Stimulated activated CD4-positive, alpha-beta T cell treated with anti-CD3 and anti-CD28 coated beads, Interleukin-15, amount 100 ng/mL, for 48 hours (primary cell): ENCODE results near the gene RAB5B.
"Not testable (repeated sequence)": the region's sequence is repeated elsewhere in the genome, so short reads cannot be mapped to it uniquely, and the experiment has no call there.

ENCODE experiments used
- DNase-seq, 2 donors: peaks; one replicate each; pipeline ENCODE4 v3.0.0-alpha.2; 2020; ENCODE audit warnings: low read depth in 2 of 2

RAB5B gene

DNA sequence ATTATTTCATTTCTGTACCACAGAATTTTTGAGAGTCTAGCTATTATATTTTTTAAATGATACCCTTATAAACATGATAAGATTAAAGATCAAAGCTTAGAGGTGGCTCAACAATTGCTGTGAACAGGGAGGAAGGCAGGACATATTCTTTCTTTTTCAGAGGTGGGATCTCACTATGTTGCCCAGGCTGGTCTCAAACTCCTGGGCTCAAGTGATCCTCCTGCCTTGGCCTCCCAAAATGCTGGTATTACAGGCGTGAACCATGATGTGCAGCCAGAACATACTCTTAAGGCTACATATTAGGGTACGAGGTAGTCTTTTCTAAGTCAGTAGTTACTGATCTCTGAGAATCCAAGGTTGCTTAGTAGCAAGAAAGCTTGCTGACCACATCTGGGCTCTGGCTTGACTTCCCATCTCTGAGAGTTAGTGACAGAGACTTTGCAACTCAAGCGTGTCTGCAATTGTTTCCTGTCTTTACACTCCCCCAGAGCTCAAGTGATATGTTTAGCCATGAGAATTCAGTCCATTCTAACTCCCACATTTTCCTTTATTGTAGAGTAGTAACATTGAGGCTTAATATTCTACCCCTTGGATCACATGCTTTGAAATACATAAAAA, 8.6 kb downstream of the RAB5B start:
- no peak for DNase-seq

DNA sequence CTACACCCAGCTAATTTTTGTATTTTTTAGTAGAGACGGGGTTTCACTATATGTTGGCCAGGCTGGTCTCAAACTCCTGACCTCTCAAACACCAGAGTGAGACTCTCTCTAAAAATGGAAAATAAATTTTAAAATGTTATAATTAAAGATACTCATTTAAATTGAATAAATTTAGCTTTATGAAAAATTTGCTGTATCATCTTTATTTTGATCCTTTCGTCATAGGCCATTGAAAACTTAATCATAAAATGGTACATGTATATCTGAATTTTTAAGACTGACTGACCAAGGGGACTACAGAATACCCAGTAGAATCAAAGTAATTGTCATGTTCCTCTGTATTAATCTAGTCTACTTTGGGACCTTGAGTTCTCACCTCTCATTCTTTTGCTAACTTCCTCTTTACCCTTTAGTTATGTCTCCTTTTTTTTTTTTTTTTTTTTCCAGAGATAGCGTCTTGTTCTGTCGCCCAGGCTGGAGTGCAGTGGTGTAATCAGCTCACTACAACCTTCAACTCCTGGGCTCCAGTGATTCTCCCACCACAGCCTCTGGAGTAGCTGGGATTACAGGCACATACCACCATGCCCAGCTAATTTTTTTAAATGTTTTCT, 9.5 kb downstream of the RAB5B start:
- no peak for DNase-seq

DNA sequence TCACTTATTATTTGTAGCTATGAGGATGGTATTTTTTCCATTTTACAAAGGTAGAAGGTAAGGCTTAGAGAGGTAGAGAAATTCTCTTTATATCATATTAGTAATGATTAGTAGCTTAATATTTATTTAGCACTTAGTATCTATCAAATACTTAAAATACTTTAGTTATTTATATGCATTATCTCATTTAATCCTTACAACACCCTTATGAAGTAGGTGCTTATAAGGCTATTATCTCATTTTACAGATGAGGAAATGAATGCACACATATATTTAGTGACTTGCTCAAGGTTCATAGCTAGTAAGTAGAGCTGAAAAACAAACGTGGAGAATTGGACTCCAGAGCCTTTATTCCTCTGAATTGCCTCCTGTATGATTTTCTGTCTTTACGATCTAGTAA, 11.0 kb downstream of the RAB5B start:
- DNase-seq: no peak

DNA sequence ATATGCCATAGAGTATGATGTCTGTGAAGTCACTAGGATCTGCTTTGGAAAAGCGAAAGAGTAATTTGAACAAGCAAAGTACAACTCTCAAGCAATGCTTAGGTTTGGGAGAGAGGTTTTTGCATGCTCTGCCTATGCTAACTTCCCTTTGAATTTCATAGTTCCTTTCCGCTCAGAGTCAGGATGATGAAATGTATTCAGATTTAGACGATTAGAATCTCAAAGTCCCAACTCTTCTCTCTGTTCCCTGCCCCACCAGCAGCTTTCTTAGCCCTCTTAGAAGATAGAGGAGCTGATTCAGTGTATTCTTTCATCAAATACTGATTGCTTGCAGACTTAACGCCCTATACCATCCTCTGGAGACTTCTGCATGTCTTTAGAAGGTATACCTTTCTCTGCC, 11.5 kb downstream of the RAB5B start:
- no peak for DNase-seq

DNA sequence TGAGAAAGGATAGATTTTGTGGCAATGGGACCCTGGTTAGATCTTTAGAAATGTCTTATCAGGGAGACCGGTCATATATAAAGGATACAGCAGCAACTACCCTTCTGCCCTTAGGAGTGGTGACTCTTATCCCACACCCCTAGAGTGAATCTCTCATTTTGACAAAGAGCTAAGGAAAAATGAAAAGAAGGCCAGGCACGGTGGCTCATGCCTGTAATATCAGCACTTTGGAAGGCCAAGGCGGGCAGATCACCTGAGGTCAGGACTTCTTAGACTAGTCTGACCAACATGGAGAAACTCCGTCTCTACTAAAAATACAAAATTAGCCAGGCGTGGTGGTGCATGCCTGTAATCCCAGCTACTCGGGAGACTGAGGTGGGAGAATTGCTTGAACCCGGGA, 12.1 kb downstream of the RAB5B start:
- not testable (repeated sequence) for DNase-seq

DNA sequence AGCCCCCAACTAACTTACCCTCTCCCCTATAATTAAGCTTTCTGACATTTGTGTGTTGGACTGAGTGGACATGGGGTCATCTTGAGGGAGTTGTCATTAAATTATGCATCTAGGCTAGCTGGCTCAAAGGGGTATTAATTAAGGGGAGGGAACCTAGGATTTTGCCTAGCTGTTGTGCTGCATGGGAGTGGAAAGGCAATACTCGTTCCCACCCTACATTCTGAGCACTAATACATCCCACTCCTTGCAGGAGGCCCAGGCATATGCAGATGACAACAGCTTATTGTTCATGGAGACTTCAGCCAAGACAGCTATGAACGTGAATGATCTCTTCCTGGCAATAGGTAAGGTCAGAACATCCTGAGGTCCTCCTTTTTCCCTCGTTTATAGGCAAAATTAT, 17.2 kb downstream of the RAB5B start:
- DNase-seq: no peak

DNA sequence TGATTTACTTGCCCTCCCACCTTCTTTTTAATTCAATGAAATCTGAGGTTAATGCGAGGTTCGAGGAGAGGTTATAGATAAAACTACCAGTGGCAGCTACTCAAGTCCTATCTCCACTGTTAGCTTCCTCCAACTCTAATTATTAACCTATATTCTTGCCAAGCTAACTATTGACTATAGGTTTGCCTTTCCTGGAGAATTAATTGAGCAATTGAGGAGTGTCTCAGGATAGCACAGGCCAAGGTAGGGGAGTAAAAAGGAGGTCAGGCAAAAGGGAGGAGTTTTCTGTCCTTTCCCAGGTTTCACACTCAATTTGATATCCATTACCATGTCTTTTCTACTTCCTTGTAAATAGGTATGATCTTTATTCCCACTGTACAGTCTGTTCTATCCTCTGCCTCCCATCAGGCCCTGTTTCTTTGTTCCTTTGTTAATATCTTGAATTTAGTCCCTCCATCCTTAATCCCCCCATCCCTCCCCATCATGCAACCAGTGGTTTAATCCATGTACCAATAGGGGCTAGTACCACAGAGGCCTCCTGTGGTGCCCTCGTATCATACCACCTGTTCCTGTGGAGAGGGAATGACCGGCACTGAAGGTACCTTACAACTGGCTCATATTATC, 19.5 kb downstream of the RAB5B start:
- no peak for DNase-seq

DNA sequence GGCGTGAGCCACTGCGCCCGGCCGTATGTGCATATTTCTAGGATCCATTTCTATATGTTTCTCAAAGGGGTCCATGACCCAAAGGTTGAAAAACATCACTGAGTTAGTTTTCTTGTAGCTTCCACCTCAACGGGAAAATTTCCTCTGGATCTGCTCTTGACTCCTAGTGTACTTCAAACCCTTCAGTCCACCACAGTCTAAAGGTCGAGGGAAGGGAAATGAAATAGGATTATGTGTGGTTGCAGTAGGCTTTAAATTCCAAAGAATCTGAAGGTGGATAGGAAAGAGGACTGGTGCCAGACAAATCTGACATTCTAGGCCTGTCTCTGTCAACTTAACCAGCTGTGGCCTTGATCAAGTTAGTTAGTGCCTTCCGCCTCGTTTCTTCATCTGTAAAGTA, 21.5 kb downstream of the RAB5B start:
- DNase-seq: no peak

DNA sequence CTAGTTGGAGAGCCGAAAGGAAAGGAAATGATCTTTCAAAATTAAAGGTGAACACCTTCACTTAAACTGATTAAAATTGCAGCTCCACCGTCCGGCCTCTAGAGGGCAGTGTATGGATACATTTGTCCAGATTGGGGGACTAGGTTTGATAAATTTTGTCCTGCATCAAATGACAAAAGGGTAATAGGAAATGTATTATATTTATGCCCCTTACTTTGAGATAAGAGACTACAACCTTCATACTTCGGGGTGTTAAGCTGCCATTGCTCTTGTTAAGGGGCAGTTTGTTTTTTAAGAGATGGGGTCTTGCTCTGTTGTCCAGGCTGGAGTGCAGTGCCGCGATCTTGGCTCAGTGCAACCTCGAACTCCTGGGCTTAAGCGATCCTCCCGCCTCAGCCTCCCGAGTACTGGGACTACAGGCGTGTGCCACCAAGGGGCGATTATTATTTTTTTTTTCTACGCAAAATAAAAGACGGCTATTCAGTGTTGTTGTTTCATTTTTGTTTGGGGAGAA, 22.4 kb downstream of the RAB5B start:
- peak; percentile 41 to 53 for DNase-seq

DNA sequence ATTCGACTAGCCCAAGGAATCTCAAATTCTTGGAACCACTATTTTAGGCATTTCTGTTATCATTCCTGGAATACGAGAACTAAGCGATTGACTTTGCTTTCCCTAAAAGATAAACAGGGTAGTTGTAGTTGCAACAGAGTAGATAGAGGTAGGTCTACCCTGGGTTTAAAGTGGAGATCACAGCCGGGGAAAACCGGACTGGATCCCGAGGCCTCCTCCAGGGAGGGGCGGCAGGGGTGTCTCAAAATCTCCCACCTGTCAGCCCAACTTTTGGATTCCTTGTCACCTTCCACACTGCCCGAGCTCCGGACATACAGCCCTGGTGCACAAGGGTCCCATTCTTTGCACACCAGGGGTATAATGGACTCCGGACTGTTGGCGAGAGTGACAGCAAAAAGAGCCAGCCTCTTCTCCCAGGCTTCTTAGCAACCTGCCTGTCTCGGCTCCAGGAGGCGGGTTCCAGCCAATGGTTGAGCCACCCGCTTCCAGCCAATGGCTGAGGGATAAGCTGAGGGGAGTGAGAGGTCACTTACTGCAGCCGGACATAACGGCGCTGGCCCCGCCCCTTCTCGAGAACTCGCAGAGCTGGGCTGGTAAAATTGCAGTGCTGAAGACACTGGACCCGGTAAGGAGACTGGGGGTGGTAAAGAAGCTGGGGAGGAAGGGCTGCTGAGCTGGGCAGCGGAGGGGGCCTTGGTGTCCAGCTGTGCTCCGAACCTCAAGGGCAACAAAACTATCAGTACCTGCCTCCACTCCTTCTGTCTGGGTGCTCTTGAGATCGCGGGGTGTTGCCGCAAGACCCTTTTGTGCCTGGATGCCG, 23.0 kb downstream of the RAB5B start, which contains the start of gene SUOX:
Gene SUOX, plus strand, starts transcription at position 562 of the 820 bp plus-strand sequence. CDS start 4,946 bp downstream, outside the sequence.
- peak in 1 of 2 donors; percentile 22 for DNase-seq

DNA sequence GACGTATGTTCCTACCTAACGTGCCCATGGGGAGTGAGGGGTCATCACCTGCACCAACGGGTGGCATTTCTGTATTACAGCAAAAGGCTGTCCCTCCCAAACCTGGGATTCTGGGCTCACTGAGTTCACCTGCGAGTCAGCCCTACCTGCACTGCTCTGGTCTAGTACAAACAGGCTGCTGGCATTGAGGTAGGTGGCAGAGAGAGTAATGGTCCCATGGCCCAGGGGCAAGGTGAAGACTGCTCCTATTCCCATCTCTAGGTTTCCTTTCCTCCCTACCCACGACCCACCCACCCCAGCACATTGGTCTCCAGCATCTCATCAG, 23.6 kb downstream of the RAB5B start:
- no peak for DNase-seq

DNA sequence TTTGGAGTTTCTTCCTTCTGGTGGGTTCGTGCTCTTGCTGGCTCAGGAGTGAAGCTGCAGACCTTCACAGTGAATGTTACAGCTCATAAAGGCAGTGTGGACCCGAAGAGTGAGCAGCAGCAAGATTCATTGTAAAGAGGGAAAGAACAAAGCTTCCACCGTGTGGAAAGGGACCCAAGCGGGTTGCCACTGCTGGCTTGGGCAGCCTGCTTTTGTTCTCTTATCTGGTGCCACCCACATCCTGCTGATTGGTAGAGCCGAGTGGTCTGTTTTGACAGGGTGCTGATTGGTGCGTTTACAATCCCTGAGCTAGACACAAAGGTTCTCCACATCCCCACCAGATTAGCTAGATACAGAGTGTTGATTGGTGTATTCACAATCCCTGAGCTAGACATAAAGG, 25.6 kb downstream of the RAB5B start:
- DNase-seq: not testable (repeated sequence)

DNA sequence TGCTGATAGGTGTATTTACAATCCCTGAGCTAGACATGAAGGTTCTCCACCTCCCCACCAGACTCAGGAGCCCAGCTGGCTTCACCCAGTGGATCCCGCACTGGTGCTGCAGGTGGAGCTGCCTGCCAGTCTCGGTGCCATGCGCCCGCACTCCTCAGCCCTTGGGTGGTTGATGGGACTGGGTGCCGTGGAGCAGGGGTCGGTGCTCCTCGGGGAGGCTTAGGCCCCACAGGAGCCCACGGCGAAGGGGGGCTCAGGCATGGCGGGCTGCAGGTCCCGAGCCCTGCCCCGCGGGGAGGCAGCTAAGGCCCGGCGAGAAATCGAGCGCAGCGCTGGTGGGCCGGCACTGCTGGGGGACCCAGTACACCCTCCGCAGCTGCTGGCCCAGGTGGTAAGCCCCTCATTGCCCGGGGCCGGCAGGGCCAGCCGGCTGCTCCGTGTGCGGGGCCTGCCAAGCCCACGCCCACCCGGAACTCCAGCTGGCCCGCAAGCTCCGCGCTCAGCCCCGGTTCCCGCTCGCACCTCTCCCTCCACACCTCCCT, 26.2 kb downstream of the RAB5B start:
- DNase-seq: not testable (repeated sequence)

DNA sequence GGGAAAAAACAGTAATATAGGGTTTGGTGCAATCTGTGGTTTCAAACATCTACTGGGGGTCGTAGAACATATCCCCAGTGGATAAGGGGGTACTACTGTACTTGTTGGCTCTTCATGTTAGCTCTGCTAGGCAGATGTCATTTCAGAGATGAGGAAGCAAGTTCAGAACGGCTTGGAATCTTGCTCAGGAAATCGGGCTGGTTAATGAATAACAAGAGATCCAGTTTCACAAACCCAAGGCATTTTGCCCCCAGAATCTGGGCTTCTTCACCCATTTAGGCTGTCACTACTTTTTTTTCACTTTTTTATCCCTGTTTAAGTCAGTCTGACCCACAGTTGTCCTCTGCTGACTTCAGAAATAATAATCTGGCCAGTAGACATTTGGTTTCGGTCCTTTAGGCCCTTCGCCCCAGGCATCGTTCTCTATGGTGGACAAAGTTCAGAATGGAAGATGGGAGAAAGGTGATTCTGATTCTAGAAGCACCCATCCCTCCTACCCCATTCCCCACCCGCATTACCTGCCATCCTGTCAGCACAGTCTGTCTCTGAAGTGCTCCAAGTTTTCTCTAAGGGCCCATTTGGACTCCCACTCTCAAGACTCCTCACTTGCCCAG, 27.7 kb downstream of the RAB5B start:
- no peak for DNase-seq

DNA sequence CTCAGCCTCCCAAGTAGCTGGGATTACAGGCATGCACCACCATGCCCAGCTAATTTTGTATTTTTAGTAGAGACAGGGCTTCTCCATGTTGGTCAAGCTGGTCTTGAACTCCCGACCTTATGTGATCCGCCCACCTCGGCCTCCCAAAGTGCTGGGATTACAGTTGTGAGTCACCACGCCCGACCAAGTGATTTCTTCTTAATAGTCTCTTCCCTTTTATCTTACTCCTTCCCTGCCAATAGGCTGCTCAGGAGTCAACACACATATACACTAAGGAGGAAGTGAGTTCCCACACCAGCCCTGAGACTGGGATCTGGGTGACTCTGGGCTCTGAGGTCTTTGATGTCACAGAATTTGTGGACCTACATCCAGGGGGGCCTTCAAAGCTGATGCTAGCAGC, 29.5 kb downstream of the RAB5B start:
- not testable (repeated sequence) for DNase-seq

DNA sequence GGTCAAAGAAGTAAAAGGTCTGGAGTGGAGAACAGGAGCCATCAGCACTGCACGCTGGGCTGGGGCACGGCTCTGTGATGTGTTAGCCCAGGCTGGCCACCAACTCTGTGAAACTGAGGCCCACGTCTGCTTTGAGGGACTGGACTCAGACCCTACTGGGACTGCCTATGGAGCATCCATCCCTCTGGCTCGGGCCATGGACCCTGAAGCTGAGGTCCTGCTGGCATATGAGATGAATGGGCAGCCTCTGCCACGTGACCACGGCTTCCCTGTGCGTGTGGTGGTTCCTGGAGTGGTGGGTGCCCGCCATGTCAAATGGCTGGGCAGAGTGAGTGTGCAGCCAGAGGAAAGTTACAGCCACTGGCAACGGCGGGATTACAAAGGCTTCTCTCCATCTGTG, 30.3 kb downstream of the RAB5B start:
- DNase-seq: no peak

DNA sequence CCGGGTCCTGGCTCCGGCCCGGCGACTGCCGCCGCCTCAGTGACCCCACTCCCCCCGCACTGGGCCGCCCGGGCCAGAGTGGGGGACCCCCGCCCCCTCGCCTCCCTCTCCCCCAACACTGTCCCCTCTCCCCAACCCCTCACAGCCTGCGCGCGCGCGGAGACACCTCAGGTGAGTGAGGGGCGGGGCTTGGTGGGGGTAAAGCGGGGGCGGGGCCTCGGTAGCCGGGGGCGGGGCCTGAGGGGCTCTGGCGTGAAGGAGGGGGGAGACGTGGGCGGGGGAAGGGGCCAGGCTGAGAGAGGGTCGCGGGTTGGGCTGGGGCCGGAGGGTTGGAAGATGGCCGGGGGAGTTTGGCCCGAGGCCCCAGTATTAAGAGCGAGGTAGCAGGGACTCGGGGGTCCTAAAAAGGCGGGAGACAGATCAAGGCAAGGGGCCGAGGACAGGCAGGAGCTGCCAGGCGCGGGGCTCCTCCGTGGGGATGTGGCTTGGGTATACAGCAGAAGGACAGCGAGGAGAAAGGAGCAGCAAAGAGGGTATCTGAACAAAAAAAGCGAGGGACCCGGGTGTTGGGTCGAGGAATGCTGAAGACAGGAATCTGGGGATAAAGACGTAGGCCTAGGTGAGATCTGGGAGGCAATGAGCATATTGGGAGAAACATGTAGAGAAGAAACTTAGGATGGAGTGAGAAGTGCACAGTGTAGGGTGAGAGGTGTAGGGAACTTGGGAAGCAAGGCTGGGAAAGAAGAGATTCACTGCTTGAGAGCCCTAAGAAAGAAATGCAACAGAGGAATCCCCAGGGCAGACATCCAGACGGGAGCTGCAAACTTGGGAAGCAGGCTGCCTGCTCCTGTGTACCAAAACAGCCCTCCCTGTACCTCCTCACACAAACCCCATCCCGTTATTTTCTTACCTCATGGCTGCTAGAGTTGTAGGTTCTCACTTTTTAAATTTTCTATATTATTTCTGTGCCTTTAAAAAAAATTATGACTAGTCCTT, 34.0 kb downstream of the RAB5B start:
- DNase-seq: peak; percentile 42 to 61

DNA sequence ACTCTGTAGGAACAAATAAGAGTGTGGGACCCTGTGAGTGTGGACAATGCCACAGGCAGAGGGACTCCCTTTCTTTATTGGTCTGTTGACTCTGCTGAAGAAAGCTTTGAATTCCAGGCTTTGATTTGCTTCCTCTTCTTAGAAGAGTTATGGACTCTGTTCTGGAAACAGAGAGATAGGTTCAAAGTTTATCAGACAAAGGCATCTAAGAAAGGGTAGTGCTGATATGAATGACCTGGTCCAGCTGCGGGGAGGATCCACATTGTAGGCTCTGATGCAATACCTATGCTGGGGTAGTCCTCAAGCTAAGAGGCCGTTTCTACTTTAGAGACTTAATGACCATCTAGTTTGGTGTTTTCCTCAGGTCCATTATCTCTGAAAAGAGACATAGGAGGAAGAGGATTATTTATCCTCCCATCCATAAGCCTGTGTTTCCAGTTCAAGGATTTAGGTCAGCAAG, 36.3 kb downstream of the RAB5B start:
- no peak for DNase-seq

DNA sequence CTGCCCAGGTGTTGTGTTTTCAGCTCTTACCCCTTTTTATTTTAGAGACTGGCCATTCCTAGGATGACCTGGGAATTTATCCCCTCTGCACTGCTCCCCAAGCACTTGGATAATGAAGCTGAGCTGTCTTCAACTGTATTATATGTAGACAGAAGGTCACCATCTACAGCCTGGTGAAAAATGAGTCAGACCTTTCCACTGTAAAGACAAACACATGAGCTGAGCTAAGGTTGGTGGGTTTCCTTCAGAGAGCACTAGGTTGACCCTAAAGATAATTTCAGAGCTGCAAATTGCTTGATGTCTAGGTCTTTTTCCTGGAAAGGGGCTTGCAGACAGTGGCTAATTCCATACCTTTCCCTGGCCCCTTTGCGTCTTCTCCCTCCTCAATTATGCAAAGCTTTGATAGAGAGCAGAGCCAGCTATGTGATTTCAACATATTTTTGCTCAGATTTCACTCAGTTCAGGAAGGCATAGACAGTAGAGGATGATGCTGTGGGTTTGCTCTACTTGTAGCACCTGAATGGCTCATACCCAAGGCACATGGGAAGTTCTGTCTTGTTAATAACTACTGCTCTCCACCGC, 37.7 kb downstream of the RAB5B start:
- DNase-seq: no peak

DNA sequence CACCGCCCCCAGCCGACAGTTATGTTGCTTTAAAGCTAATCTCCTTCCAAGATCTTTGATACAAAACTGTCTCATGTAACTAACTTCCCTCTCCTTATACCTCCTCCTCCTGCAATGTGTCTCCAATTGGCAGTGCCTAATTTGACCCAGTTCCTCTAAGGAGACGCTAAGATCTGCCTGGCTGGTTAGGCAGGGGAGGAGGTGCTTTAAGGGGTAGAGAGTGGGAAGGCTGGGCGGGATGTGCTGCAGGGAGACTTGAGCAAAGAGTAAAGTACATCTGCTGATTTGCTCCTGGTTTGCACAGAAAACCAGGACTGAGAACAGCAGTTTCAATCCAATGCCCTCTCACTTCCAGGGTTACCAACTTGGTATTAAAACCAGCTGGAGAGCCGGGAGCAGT, 39.6 kb downstream of the RAB5B start:
- DNase-seq: no peak
